HG02884 (cell line): ENCODE results near the gene USP47.

Experiments used
- ATAC-seq: cut with Tn5 transposase; IDR thresholded peaks from one replicate; pipeline ENCODE4 v1.9.1; 2021; ENCODE audit warnings: mild to moderate bottlenecking, moderate library complexity; ENCODE audit not compliant: unreplicated experiment

The USP47 gene, protein sequence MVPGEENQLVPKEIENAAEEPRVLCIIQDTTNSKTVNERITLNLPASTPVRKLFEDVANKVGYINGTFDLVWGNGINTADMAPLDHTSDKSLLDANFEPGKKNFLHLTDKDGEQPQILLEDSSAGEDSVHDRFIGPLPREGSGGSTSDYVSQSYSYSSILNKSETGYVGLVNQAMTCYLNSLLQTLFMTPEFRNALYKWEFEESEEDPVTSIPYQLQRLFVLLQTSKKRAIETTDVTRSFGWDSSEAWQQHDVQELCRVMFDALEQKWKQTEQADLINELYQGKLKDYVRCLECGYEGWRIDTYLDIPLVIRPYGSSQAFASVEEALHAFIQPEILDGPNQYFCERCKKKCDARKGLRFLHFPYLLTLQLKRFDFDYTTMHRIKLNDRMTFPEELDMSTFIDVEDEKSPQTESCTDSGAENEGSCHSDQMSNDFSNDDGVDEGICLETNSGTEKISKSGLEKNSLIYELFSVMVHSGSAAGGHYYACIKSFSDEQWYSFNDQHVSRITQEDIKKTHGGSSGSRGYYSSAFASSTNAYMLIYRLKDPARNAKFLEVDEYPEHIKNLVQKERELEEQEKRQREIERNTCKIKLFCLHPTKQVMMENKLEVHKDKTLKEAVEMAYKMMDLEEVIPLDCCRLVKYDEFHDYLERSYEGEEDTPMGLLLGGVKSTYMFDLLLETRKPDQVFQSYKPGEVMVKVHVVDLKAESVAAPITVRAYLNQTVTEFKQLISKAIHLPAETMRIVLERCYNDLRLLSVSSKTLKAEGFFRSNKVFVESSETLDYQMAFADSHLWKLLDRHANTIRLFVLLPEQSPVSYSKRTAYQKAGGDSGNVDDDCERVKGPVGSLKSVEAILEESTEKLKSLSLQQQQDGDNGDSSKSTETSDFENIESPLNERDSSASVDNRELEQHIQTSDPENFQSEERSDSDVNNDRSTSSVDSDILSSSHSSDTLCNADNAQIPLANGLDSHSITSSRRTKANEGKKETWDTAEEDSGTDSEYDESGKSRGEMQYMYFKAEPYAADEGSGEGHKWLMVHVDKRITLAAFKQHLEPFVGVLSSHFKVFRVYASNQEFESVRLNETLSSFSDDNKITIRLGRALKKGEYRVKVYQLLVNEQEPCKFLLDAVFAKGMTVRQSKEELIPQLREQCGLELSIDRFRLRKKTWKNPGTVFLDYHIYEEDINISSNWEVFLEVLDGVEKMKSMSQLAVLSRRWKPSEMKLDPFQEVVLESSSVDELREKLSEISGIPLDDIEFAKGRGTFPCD (N-terminal part only)

DNA sequence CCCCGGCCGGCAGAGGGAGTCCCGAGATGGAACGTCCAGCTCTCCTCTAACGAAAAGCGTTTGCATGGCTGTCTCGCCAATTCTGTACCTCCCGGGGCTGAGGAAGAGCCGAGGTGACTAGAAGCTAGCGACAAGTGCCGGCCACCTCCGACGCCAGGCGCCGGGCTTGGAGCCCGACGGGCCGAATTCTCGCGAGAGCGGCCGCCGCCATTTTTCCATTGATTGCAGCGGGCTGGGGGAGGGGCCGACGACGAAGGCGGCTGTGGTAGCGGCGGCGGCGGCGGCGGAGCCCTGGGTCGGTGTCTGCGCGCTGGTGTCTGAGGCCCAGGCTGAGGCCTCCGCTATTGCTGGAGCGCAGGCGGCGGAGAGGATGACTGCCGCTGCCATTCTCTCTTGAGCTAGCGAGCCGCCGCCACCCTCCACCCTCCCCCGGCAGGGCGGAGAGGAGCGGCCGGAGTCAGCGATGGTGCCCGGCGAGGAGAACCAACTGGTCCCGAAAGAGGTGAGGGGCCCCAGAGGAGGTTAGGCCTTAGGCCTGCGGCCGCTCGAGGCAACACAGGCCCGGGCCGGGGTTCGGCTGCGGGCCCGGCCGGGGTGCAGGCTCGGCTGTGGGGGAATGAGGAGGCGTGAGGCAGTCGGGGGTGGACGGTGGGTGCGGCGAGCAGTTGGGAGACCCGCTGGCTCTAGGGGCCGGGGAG is at the start of gene USP47:
TSS of gene USP47 (plus strand) at position 250 of the 698 bp plus-strand sequence. CDS start at position 464, 214 bp downstream.
- ATAC-seq, result peak; percentile 56

DNA sequence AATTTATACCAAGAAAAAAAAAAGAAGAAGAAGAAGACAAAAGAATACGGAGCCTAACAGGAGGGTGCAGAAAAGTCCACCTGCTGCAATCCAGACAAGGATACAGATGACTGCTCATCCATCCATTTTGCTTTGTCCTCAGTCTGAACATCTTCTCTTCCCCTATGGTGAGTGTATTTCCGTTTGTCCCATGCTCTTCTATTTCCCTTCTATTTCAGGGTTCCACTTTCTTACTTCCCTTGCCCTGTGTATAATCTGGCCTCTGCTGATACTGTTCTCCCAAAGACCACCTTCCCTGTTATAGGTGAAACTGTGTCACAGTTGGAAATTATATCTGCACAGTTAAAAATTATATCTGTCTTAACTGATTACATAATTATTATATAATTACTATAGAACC is 48.7 kb upstream of the USP47 start:
- ATAC-seq, result no peak

DNA sequence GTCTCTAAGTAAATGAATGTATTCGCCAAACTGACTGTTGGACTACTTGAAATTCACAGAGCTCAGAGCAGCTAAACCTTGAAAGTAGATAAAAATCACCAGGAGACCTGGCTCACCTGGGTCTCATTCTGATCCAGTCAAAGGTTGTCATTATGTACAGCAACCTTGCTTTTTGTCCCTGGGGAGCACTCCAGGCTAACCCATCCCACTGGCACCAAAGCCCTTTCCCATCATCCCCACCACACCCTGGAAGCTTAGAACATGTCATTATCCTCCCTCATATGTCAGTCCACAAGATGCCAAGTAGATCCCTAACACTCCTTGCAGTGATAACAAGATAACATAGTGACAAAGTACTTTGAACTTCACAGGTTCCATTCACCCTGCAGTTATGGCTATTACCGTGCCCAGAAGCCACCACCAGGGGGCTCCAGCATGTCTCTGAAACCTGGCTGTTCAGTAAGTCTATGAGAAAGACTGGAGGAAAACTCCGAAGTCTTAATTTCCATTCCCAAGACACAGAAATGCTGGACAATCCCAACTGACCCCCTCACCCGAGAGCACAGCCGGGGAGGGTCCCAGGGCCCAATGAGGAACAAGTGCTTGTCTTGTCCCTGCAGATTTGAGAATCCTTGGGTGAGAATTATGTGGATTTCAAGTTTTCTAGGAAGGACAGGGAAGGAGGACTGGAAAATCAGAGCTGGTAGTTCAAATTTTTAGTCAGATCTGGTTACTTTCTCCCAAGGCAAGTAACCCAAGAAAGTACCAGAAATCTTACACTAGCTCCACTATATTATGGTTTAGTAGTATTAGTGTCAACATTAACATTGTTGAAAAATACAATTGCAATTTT is 43.0 kb upstream of the USP47 start:
- peak; percentile 69 for ATAC-seq

DNA sequence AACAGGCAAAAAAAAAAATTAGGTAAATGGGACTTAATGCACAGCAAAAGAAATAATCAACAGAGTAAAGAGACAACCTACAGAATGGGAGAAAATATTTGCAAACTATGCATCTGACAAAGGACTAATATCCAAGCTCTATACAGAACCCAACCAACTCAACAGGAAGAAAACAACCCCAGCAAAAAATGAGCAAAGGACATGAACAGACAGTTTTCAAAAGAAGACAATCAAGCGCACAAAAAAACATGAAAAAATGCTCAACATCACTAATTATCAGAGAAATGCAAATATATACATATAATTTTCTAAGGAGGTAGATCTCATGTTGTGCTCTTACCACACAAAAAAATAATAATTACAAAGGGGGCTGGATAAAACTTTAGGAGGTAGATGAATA is 36.5 kb upstream of the USP47 start:
- no peak for ATAC-seq

DNA sequence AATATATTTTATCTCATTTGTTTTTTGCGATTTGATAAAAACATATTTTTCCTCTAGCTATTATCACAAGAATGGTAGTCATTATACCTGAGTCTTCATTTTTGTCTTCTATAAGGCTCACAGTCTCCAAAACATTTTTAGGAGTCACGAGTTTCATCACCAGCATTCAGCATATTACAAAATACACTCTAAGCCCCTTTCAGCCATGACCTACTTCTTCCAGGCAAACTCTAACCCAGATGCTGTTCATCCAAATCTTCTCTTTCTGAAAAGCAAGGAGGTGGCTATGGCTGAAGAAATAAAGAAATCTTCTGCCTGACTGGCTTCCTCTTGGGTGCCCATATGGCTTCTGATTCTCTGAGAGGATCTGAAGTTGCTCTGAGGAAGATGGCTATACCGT is 35.7 kb upstream of the USP47 start:
- no peak for ATAC-seq

DNA sequence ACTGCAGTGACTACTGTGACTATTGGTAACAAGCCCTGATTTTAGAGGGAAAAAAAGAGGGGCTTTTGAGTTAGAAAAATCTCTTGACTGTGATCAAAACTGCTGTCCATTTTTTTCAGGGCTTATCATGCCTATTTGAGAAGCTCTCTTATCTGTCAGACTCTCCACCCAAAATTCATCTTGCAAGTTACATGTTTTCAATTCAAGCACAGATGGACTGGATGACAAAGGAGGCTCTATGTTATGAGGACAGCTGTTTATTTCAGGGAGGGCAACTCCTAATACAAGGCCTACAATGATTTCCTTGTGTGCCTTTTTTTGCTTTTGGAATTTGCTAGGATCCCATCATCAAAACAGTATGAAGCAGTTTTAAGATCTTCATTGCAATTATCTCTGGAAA is 35.2 kb upstream of the USP47 start:
- ATAC-seq, result no peak

DNA sequence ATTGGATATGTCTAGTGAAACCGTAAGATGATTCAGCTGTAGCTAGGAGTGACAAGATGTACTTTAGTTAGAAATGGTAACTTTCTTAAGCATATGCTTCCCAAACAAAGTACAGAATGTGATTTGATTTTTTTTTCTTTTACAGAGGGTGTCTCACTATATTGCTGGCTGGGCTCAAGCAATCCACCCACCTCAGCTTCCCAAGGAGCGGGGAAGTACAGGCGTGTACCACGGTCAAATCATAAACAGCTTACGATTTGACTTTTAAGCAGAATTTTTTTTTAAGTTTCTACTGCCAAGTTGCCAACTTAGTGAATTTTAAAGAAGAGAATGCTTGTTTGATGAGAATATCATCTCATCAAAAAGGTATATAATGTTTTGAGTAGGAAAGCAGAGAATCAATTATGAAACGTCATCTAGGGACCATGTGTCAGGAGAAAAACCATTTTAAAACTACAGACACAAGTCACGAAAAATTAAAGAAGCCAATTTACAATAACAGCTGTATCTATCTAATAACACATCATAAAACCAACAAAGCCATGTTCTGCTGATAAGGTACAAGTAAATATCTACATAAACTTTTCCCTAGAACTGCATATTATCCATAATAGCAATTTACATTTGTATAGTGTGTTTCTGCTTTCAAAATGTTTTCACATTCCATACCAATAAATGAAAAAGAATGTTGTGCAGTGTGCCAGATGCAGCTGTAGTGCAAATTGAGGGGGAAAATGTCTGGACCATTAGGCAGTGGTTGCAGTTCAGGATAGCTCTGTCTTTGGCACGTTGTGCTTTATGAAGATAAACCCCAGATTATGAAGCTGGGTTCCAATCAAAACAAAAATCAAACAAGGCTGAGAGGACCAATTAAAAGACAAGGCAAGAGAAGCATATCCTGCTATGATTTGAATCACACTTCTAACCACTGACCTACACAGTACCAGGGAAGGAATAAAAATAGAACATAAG is 33.7 kb upstream of the USP47 start:
- ATAC-seq, result no peak

DNA sequence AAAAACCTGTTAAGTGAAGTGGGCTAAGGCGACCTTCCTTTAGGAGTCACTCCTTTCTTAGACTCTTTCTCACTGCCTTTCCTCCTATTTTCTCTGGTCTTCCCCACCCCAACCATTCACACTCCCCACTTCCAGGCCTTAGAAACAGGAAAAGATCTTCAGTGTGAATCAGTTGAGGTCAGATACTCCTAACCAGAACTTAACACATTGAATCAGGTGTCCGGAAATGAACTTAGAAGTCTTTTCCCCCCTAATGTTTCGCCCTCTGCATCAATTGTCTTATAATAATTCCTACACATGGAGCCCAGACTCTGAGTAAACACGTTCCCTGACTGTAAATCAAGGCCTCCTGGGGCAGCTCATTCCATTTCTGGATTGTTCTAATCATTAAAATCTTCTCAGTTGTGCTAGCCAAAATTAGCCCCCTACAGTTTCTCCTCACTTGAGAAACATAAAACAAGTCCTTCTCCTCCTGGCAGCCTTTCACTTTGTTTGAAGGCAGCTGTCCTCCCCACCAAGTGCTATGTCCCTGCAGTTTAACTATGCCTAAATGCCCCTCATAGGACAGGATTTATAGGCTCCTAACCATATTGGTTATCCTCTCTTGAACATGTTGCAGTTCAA is 32.7 kb upstream of the USP47 start:
- ATAC-seq, result no peak

DNA sequence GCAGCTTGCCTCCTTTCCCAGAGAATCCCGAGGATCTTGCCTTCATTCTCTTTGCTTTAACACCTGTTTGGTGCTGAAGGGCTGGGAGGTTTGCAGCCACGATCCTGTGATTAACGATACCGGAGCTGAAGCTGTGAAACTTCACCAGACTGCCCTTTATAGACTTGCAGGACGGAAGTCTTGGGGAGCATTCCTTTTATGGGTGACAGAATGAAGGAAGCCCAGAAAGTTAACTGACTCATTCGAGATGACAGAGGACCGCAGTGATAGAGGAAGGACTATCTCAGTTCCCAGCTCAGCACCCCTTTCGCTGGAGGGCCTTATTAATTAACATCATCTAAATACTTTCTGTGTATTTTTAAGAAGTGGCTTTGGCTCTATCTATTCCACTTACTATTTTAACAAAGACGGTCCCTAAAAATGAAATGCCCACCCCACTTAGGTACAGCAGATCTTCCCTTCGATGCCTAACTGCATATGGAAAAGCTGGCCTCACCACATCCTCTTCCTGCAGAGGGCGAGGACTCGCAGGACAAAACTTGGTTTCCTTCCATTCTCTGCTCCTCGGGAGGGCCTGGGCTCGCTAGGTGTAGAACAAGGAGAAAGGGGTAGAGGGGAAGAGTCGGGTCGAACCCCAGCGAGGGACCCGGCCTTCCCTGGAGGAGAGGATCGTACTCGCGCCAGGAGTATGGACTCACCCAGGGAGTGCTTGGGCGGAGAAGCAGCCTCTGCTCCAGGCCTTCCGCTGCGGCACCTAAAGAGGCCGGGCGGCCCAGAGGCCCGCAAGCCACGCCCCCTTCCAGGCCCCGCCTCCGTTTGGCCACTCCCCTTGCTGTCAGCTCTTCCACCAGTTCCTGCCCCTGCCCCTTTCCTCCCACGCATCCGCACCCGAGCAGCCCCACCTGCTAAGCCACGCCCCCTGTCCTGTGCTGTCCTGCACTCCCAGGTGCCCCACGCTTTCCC is 30.7 kb upstream of the USP47 start:
- no peak for ATAC-seq

DNA sequence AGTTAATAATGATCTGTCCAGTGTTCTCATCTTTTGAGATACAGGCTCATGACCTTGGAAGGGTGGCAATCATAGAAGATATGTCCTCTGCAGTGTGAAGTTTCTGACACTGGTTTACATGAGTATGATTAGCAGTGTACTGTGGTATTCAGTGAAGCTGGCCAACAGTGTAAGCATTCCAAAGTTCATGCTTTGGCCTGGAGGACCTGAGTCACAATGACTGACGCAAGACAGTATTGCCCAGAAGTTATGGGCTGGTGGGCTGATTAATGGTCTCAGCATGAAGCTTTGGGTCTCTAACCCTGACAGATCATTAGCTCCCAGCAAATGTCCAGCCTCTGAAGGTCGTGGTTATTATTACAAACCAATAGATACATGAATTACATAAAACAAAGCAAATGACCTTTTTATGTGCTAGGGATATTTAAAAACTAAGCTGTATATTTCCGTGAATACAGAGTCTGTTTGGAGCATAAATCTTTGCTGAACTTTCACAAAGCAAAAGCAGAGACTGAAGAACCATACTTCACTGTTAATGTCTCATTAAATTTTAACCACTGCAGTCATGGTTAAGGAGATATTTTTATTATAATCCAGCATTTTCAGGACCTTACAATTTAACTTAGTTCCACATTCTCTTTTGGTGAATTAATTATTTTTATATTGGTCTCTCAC is 28.3 kb upstream of the USP47 start:
- no peak for ATAC-seq

DNA sequence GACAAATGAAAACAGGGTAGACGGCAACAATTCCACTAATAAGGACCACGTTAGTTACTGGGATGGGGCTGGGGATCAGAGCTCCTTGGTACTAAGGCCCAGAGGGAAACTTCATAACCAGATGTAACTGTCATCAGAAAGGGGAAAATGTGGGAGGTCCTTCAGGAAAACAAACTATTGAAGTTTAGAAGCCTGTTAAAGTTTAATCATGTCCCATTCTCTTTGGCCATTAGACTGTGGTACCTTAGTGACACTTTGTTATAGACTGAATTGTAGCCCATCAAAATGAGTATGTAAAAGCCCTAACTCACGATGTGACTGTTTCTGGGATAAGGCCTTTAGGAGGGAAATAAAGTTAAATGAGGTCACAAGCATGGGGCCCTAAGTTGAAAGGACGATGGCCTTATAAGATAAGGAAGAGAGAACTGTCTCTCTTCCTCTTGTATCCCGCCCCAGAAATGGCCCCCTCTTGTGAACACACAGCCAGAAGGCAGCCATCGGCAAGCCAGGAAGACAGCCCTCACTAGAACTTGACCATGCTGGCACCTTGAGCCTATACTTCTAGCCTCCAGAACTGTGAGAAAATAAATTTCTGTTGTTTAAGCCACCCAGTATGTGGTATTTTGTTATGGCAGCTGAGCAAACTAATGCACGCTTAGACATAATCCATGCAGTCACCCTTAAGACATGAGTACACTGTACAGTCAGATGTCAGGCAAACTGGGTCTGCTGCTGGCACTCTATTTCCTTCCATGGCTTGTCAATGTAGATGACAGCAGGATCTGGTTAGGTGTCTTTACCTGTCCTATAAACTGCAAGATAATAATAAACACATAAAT is 26.9 kb upstream of the USP47 start:
- ATAC-seq, result no peak

DNA sequence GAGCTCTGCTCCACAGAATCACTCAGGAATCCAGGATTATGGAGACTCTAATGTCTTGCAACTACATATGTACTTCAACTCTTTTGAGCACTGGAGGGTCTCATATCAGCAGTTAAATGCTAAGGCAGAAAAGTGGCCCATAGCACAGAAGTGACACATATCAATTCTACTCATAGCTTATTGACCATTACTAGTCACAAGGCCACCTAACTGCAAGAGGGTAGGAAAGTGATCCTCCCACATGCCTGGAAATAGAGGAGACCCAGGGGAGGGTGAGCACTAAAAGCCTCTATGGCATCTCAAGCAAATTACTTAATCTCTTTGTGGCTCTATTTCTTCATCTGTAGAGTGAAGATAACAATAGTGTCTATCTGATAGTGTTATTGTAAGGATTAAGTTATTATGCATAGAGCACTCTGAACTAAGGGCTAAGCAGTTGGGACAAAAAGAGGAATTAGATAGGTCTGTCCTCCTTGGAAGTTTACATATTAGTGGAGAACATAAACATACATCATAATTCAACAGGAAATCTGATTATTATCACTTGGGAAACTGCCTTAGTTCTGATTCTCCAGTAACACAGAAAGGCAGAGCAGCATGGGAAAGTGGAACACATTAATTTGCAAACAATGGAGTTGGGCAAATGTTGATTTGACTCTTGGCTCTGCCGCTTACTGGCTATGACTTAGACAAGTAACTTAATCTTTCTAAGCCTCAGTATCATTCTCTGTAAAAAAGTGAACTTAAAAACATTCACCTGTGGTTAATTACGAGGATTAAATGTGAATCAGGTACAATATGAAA is 25.1 kb upstream of the USP47 start:
- no peak for ATAC-seq

DNA sequence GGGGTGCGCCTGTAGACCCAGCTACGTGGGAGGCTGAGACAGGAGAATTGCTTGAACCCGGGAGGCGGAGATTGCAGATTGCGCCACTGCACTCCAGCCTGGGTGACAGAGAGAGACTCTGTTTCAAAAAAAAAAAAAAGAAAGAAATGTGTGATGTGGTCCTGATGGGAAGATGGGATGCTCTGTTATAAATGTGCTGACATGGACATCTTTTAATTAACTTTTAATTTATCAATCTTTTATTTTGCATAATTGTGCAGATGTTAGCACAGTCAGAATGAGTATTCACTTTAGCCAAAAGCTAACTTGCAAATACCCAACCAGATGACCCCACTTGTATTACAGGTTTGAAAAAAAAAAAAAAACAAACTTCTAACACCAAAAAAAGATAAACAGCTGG is 23.8 kb upstream of the USP47 start:
- ATAC-seq, result no peak

DNA sequence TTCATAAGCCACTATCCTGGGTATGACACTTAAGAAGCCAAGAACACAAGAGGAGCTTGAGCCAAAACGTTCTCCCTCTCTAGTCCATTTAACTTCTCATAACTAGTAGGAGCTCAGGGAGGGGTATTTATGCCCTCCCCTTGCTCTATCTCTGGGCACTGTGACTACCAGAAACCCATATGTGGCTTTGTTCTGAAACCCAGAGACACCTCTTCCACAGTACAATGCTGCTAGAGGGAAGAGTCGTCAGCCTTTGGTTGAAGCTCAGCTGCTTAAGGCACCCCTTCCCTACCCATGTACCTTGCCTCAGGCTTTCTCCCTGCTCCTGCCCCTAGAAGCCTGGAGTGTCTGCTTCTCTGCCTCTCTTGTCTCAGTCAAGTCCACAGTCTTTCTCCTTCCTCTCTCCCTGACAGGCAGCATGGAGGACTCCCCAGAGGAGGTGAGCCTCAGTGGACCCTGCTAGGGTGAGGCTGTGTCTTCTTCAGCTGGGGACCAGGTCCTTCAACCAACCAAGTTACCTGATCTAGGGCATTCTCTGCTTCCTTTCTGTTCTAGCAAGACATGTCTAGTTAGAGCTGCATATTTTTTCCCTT is 23.1 kb upstream of the USP47 start:
- no peak for ATAC-seq
